ENCODE results near the gene CREB5.

Gene CREB5

DNA sequence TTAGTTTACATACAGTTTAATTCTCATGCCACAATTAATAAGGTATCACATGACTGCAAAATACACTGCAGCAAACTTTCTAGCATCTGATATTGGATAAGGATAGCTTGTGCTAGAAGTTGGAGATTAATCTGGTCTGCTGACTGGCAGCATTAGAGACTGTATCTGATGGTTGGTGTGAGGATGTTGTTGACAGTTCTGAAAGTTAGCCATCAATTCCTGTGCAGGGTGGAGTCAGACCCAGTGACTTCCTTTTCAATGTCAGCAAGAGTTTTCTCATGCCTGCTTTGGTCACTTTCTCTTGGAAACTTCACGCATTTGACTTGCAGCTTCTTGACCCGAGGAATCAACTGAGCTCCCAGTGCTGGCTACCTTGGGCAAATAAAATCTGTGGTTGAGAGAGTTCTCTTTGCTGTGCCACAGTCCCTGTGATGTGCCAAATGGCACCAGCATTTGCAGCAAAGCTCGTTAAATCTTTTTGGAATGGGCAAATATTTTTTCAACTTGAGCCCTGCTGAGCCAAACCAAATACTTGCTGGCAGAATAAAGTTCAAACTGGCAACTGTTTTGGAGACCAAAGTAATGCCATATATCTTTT, 312.8 kb downstream of the CREB5 start:
- no peak for FAIRE-seq
- DNase-seq (ENCODE audit: insufficient read length, low spot score) = no peak
- no peak for TF ChIP-seq POLR2A (IDR thresholded peaks at IDR 0.05; ENCODE audit: low read depth, low read length)

DNA sequence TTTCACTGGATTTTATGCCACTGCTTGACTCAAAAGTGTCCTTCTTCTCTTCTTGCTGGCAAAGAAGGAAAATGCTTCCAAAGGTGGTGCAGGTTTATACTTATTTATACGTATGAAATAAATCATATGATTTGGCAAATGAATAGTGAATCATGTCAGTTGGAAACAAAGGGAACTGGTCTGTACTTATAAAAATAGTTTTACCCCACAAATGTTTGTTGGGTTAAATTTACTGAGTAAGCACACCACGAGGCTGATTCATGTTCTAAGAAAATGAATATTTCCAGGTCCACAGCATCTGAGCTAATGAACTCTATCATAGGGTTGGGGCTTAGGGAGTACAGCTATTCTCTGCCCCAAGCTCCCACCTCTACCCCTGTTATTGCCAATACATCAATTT, 313.6 kb downstream of the CREB5 start:
- FAIRE-seq (no peak), DNase-seq (ENCODE audit: insufficient read length, low spot score) (no peak)
- no peak for TF ChIP-seq POLR2A (IDR thresholded peaks at IDR 0.05; ENCODE audit: low read depth, low read length)

DNA sequence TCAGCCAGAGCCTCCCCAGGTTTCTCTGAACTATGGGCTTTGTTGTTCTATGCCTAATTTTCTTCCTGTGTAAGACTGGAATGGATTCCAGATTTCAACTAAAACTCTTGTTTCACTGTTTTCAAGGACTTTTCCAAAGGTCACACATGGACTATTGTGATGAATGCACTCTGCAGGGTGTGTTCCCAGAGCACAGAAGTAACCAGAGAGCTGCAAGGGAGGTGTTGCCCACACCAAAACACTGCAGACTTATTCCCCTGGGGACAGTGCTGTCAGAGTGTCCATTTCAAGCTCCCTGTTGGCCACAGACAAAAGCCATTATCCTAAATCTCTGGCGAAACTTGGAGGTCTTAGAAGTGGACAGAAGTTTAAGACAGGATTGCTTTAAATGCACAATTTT, 314.2 kb downstream of the CREB5 start:
- no peak for TF ChIP-seq POLR2A (IDR thresholded peaks at IDR 0.05; ENCODE audit: low read depth, low read length)
- FAIRE-seq (no peak), DNase-seq (ENCODE audit: insufficient read length, low spot score) (no peak)

DNA sequence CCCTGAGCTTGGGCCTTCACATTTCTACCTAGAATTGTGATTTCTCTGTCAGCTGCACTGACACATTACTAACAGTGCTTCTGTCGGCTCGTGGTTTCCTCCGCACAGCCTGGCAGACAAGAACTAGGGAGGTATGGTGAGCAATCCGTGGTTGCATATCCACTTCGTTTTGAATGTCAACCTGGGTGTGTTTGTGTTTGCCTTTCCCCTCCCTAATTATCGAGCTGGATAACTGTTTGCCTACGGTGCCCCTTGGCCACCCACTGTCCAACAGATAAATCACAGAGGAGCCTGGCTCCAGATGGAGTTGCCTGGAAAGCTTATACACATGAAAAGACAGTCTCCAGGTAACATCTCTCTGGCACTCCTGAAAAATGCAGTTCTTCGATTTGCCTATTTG, 317.0 kb downstream of the CREB5 start:
- no peak for FAIRE-seq
- no peak for TF ChIP-seq POLR2A (IDR thresholded peaks at IDR 0.05; ENCODE audit: low read depth, low read length)
- DNase-seq (ENCODE audit: insufficient read length, low spot score) = no peak

DNA sequence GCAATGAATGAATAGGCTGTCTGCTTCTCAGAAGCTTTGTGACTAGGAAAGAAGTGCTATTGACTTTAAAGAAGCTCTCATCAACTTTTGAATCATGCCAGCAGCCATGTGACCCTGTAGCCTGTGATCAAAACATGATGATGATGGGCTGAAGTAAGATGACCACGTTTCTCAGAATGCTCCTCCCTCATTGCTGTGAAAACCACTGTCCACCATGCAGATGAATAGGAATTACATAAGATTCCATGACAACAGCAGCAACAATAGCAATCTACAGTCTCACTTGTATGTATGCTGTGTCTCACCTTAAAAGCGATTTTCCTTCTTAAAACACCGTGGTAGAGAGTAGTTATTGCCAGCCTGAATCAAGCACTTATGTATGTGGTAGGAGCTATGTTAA, 317.4 kb downstream of the CREB5 start:
- no peak for TF ChIP-seq POLR2A (IDR thresholded peaks at IDR 0.05; ENCODE audit: low read depth, low read length)
- FAIRE-seq (no peak), DNase-seq (ENCODE audit: insufficient read length, low spot score) (no peak)

DNA sequence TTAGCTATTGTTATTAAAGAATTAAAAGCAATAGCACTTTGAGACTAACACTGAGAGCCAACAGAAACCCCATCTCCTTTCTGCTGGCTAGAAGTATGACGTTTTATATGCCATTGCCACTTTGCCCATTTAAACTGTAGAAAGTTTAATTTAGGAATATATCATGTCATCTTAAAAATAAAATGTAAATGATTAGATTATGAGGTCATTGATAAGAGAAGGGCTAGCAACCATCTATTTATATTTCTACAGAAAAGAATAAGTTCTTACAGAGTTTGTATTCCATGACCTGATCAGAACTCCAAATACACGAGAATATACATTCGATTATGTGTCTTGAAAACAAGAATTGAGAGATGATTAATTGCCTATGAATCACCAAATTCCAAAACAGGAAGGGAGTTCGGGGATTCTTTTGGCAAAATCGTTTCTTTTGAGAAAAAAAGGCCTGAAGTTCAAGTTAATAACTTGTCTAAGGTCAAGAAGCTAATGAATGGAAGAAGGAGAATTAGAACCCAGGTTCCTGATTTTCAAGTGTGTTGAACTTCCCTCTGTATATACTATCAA, 318.9 kb downstream of the CREB5 start:
- DNase-seq (ENCODE audit: insufficient read length, low spot score) = no peak
- FAIRE-seq = no peak
- no peak for TF ChIP-seq POLR2A (IDR thresholded peaks at IDR 0.05; ENCODE audit: low read depth, low read length)

DNA sequence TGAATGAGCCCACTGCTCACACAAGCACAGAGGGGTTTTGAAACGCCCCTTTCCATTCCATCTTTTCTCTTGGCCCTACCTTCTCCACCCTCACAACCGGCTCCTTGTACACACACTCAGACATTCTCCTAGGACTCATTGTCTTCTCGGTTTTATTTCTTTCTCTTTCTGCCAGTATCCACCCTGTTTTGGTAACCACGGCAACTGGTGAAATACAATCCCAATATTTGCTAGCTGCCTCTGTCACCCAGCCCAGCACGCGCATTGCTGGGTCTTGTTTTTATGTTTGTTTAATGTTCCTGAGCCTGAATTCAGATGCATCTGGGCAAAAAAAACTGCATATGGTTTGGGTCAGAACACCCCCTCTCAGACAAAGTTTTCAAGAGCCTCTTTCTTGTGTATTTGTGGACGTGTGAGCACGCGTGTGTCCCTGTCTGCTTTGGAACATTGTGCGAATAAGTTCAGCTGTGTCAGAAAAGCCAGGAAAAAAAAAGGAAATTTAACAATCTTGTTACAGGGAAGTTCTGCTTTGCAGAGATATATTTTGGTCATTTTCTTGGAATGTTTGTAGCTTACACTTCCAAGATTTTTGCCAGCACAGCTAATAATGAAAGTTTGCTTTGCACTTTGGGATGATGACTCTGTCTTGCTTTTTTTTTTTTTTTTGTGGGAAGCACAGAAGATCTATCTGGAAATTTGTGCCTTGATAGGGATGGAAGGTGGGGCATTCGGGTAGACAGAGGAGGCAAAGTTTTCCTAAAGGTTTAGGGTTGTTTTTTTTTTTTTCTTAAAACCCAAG, 320.0 kb downstream of the CREB5 start:
- DNase-seq (ENCODE audit: insufficient read length, low spot score) (no peak), FAIRE-seq (no peak)
- TF ChIP-seq POLR2A (IDR thresholded peaks at IDR 0.05; ENCODE audit: low read depth, low read length) = no peak

DNA sequence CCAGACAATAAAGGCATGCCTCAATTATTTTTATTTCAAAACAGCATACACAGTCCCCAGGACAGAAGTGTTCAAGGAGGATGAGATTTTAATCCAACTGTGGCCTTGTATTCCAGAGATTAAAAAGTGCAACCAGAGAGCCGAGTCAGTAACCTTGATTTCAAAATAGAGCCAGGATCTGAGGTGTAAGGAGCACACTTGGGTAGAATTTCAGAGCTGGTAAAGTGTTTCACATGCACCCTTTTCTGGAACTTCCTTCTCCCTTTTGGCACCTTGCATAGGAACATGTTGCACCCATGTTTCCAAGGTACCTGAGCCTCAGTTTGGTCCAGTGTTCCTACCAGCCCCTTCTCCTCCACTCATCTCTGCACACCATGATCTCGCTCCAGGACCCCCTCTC, 320.7 kb downstream of the CREB5 start:
- FAIRE-seq (no peak), DNase-seq (ENCODE audit: insufficient read length, low spot score) (no peak)
- no peak for TF ChIP-seq POLR2A (IDR thresholded peaks at IDR 0.05; ENCODE audit: low read depth, low read length)

DNA sequence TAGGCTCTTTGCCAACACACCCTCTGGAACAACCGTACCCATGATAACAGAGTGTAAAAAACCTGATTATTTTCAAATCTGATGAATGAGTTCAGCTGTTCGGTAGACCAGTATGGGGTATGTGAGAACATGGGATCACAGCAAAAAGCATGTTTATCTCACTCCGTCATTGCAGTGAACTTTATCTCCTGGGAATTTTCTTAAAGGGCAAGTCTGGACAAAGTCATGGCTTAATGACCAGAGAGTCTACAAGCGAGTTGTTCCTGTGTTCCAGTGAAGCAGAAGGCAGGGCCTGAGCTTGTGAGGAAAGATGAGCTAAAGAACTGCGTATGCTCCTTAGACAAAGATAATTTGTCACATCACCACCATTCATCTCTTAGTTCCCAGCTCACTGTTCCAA, 326.1 kb downstream of the CREB5 start:
- no peak for TF ChIP-seq POLR2A (IDR thresholded peaks at IDR 0.05; ENCODE audit: low read depth, low read length)
- FAIRE-seq (no peak), DNase-seq (ENCODE audit: insufficient read length, low spot score) (no peak)

DNA sequence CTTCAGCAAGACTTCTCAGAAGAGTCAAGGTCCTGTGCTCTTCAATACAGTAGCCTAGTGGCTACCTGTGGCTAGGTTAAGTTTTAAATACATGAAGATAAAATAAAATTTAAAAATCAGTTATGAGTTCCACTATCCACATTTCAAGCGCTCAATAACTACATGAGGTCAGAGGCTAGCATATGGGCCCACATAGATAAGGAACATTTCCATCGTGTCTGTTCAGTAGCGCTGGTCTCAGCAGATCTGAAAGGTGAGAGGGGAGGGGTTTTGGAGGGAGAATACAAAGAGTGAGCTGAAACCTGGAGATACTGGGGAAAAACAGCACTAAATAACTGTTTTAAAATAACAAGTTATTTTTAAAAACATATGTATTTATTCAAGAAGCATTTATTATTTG, 326.8 kb downstream of the CREB5 start:
- no peak for TF ChIP-seq POLR2A (IDR thresholded peaks at IDR 0.05; ENCODE audit: low read depth, low read length)
- DNase-seq (ENCODE audit: insufficient read length, low spot score) (no peak), FAIRE-seq (no peak)

DNA sequence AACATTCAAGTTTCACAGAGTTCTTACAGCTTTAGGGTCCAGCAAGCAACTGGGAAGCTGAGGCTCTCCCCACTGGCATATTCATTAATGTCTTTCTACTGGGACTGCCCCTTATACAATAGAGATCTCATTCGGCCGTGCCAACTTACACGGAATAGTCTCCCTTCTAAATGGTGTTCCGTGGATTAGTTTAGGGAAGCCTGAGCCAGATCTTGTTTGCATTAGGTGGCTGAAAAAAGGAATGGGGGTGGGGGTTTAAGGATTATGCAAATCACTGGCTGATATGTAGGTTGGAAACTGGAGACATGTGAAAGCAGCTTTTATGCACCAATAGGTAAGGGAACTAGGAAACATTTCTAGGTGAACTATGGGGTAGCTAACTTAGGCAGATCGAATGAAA, 327.5 kb downstream of the CREB5 start:
- DNase-seq (ENCODE audit: insufficient read length, low spot score) (no peak), FAIRE-seq (no peak)
- TF ChIP-seq POLR2A (IDR thresholded peaks at IDR 0.05; ENCODE audit: low read depth, low read length) = no peak

DNA sequence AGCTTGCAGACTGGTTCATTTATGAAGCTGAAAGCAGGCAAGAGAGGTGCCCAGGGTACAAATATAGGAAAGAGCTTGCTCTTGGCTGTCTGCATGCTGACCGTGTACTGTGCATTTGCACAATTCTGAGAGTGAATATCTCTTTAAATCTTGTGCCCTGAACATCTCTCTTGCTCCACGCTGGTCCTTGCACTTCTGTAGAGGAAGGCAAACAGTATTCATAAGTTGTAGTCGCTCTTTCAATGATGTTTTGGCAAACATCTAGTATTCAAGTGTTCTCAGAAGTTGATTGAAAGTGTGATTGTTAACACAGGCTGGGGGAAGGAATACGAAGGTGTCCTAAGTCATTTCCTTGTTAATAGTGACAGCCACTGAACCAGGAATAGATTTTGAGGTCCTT, 332.6 kb downstream of the CREB5 start:
- no peak for TF ChIP-seq POLR2A (IDR thresholded peaks at IDR 0.05; ENCODE audit: low read depth, low read length)
- DNase-seq (ENCODE audit: insufficient read length, low spot score) = no peak
- FAIRE-seq = no peak

DNA sequence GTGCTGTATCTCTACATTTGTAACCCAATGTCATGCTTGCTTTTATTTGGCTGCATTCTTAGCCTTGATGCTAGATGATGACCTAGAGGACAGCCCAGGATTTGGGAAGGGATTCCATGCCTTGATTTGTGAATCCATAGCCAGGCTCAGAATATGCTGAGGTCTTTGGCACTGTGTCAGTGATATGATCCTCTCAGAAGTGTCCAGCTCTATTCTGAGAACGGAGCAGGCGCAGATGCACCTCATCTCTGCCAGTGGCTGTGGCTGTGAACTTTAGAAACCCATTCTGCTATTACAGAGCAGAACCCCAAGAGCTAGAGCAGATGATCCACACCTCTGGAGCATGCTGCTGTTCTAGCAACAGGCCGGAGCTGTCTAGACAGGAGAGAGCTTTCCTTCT, 333.0 kb downstream of the CREB5 start:
- FAIRE-seq (no peak), DNase-seq (ENCODE audit: insufficient read length, low spot score) (no peak)
- no peak for TF ChIP-seq POLR2A (IDR thresholded peaks at IDR 0.05; ENCODE audit: low read depth, low read length)

DNA sequence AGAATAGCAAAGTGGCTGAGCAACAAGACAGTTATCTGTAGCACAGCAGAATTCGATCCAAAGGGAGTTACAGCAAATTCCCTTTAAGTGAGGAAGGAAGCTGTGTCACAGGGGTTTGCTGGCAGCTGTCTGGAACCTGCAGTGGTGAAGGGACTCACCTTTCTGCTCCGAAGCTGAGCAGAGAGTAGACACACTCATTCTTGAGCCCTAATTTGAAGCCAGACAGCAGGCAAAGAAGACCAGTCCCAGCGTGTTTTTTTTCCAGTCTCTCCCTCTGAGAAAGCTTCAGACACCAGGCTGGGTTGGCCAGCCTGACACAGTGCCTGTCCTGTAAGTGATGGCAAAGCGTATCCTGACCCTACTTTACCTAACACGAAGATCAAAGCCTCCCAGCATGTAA, 335.1 kb downstream of the CREB5 start:
- FAIRE-seq (no peak), DNase-seq (ENCODE audit: insufficient read length, low spot score) (no peak)
- TF ChIP-seq POLR2A (IDR thresholded peaks at IDR 0.05; ENCODE audit: low read depth, low read length) = no peak

DNA sequence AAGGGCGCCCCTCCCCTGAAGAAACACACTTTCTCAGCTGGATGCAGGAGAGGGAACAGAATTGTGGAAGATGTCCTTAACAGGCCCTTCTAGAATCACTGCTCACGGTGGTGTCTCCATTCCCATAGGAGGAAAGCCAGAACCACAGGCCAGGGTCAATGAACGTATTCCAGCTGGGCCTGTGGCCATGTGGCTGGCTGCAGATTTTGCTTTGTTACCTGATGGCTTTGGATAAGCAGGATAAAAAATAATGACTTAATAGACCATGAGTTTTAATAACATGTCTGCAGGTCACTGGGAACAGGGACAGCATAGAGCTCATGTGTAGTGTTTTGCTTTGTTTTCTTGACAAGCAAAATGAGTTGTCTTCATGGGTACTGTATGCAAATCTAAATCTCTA, 335.5 kb downstream of the CREB5 start:
- DNase-seq (ENCODE audit: insufficient read length, low spot score) (no peak), FAIRE-seq (no peak)
- no peak for TF ChIP-seq POLR2A (IDR thresholded peaks at IDR 0.05; ENCODE audit: low read depth, low read length)
